GM12801 (cell line): ENCODE data around the gene OPA3.

Experiments
- CTCF ChIP-seq: IDR thresholded peaks from one replicate; pipeline ENCODE4 v1.5.1; 2011; ENCODE audit warnings: control low read depth; ENCODE audit not compliant: insufficient read length; ENCODE audit errors: extremely low read depth

The OPA3 gene

GRCh38 chr19:45569619-45570421 is 14.8 kb downstream of the OPA3 start:
- no peak for TF ChIP-seq CTCF

- no peak for TF ChIP-seq CTCF
Observed at GRCh38 chr19:45568732-45569131, 15.9 kb downstream of the OPA3 start.

- no peak for TF ChIP-seq CTCF
Observed at GRCh38 chr19:45567609-45568008, 17.0 kb downstream of the OPA3 start.

- TF ChIP-seq CTCF = no peak
Observed at GRCh38 chr19:45564131-45564780, 20.3 kb downstream of the OPA3 start.

- TF ChIP-seq CTCF = no peak
Observed at GRCh38 chr19:45560686-45561085, 23.9 kb downstream of the OPA3 start.

- no peak for TF ChIP-seq CTCF
Observed at GRCh38 chr19:45560038-45560437, 24.6 kb downstream of the OPA3 start.

- TF ChIP-seq CTCF = peak; percentile 61
Observed at GRCh38 chr19:45558399-45558878, 26.2 kb downstream of the OPA3 start.
